HG02938 (cell line): Measurements from ENCODE around the gene FCF1.
"Not testable (repeated sequence)": the region's sequence is repeated elsewhere in the genome, so short reads cannot be mapped to it uniquely, and the experiment has no call there.

ENCODE experiments used
- ATAC-seq: cut with Tn5 transposase; IDR thresholded peaks from one replicate; pipeline ENCODE4 v1.9.1; 2021; ENCODE audit warnings: mild to moderate bottlenecking, moderate library complexity; ENCODE audit not compliant: unreplicated experiment

FCF1 gene

GRCh38 chr14:74698465-74698864 is 14.5 kb upstream of the FCF1 start:
- ATAC-seq: no peak

- ATAC-seq: no peak
Observed at GRCh38 chr14:74702293-74702692, 10.7 kb upstream of the FCF1 start.

GRCh38 chr14:74703043-74703442 is 9.9 kb upstream of the FCF1 start:
- ATAC-seq: no peak

- ATAC-seq: no peak
Observed at GRCh38 chr14:74704656-74705055, 8.3 kb upstream of the FCF1 start.

DNA sequence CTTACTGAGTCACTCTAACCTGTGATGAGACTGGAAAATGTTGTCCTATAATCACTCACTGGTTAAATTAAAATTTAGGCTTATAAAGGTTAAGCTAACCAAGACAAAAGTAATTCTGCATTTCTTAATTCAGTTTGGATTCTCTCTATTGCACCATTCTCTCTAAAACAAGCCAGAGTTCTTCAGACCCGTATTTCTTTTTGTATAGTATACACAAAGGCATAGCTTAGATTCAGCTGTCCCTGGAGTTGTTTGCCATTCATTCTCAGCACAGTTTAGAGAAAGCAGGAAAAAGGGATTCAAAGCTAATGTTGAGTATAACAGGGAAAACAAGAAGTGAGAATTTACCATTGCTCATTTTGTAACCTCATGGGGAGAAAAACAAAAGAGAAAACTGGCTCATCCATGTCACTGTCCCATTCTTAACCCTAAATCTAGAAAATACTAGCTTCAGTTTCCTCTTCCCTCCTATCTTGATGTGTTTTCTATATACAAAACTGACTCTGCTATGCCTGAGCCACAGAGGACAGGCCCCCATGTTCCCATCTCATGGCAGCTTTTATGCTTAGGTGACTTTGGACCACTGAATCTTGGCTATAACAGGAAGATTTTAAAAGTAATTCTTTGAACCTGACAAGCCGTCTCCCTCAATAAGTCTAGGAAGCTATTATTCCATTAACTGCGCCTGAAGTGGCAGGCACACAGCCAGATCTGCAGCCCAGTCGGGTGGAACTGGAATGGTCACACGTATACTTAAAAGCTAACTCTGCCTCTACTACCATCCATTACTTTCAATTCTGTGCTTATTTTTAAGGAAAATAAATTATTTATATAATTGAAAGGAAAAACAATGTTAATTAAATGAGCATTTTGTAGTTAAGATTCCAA is 7.1 kb upstream of the FCF1 start:
- ATAC-seq: no peak

DNA sequence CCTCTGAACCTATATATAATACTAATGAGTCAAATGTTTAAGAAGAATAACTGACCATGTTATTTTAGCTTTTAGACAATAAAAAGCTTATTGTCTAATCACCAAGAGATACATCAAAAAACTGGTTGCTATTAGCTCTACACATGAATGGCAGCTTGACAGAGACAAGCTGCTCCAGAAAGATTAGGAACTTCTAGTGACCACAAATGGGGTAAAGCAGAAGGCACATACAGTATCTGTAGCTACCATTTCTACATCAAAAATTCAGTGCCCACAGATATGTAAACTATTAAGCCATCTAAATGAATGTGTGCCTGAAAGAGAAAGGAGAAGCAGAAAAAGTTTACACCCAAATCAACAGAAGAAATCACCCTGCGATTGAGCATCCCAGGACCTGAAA is 2.5 kb upstream of the FCF1 start:
- no peak for ATAC-seq

DNA sequence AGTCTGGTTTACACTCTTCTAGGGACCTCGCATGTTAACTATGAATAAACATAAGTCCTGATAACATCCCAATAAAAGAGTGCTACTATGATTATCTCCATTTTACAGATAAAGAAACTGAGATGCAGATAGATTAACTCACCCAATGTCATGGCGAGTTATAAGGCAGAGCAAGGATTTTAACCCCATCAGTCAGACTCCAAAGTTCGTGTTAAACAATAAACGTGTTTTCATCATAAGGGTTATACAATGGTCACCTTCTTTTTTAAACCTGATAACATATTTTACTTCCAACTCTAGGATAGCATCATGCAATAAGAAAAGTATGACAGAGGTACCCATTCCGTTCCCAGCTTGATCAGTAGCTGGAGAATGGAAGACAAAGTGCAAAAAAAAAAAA is 1.3 kb upstream of the FCF1 start:
- no peak for ATAC-seq

DNA sequence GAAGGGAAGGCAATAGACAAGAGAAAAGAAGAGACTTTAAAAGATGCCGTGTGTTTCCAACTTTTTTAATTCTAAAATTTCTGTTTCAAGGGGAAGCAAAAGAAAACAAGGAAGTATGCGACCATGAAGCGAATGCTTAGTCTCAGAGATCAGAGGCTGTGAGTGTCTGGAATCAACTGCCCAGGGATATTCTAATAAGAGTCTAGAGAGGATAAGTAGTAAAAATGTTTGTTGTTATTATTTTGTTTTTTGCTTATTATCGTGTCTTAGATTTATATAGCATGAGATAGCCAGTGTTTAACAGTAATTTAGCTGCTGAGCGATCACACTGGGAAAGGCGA is 421 bp downstream of the FCF1 start:
- ATAC-seq: no peak

DNA sequence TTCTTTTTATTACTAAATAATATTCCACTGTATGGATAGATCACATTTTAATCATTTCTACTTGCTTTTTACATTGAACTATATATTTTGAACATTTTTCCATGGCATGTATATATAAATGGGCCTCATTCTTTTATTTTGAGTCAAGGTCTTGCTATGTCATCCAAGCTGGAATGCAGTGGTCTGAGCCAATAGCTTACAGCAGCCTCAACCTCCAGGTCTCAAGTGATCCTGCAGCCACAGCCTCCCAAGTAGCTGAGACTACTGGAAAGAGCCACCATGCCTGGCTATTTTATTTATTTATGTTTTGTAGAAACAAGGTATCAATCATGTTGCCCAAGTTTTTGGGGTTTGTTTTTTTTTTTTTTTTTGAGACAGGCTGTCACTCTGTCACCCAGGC is 7.6 kb downstream of the FCF1 start:
- no peak for ATAC-seq

DNA sequence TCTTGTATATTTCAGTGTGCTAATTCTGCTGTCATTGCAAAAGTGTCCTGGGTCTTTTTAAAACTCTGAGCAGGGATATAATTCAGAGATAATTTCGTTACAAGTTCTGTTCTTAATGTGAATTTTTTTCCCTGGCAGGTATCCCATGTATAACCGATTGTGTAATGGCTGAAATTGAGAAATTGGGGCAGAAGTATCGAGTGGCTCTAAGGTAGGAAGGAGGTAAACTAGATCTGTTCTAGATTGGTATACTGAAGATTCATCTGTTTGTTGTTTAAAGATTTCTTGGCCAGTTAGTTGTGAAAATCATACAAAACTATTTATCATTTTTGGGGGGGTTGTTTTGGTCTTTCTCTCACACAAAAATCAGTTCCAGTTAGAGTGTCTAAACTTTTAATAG is 10.2 kb downstream of the FCF1 start:
- ATAC-seq: no peak

DNA sequence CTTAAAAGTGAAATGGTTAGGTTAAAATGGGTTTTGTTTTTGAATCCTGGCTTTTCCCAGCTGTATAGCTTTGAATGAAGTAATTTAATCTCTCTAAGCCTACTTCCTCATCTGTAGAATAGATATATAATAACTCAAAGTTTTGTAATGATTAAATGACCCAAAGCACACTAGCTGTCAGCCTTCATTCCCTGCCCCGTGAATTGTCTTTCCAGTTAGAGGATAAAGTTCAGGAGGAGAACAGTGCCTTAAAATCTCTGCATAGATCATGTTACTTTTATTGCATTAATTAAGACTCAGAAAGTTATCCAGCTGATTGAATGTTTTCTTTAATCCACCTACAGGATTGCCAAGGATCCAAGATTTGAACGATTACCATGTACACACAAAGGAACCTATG is 19.4 kb downstream of the FCF1 start:
- no peak for ATAC-seq

DNA sequence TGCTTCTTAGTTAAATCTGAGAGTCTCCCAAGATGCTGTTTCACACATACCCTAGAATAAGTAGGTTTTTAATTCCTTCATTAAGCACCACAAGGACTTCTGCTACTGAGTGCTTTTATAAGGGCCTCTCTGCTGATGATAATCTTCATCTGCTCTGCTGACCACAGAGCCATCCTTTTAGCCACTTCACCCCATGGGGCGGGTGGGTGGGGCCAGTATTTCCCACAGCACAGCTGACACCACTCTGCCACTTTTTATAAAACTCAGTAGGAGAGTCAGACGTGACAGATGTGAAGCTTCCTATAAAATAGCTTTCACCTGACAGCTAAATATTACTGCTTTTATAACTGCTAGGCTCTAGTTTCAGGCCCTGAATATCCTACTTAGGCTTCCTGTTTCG is 20.3 kb downstream of the FCF1 start:
- no peak for ATAC-seq

- ATAC-seq: no peak
Observed at GRCh38 chr14:74735125-74735524, 22.2 kb downstream of the FCF1 start.

DNA sequence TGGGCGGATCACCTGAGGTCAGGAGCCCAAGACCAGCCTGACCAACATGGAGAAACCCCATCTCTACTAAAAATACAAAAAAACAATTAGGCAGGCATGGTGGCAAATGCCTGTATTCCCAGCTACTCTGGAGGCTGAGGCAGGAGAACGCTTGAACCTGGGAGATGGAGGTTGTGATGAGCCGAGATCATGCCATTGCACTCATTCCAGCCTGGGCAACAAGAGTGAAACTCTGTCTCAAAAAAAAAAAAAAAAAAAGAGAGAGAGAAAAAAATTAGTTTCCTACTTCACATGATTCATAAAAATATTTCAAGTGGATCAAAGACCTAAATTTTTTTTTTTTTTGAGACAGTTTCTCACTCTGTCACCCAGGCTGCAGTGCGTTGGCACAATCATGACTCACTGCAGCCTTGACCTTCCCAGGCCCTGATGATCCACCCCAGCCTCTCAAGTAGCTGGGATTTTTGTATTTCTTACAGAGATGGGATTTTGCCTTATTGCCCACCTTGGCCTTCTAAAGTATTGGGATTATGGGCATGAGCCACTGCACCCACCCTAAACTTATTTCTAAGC is 24.9 kb downstream of the FCF1 start:
- ATAC-seq: no peak

GRCh38 chr14:74739293-74740030 is 26.5 kb downstream of the FCF1 start:
- ATAC-seq: no peak

DNA sequence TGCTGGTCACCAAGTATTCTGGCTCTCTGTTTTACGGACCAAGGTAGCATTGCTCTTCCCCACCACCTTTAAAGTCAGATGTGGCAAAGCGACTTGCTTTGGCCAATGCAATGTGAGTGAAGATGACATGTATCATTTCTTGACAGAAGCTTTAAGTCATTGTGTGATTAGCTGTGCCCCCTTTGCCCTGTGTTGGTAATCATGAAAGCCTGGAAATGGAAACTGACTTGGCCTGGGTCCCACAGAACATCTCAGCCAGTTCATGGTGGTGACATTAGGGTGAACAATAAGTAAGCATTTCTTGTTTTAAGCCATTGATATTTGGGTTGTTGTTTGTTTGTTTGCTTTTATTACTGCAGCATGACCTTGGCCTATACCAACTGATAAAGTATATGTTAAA is 34.3 kb downstream of the FCF1 start:
- ATAC-seq: no peak

DNA sequence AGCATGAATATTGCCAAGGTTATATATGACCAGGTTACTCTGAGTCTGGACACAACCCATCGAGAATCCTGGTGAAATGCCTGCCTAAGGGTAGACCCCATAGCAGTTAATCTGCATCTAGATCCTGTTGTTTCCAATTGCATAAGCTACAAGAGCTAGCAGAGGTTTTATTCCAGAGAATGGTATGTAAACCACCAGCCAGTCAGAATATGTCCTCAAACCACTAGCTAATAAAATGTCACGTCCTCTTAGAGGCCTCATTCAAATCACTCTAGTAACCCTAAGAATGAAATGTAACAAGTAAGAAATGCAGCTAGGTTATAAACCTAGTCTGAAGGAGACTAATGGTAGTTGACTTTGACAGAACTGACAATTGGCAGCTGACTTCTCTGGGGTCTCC is 41.2 kb downstream of the FCF1 start:
- ATAC-seq: no peak

DNA sequence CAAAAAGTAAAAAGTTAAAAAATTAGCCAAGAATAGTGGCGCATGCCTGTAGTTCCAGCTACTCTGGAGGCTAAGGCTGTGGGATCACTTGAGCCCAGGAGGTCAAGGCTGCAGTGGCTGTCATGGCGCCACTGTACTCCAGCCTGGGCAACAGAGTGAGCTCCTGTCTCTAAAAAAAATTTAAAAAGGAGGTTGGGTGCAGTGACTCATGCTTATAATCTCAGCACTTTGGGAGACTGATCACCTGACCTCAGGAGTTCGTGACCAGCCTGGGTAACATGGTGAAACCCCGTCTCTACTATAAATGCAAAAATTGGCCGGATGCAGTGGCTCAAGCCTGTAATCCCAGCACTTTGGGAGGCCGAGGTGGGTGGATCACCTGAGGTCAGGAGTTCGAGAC is 42.0 kb downstream of the FCF1 start:
- no peak for ATAC-seq

- ATAC-seq: no peak
Observed at GRCh38 chr14:74756326-74756725, 43.4 kb downstream of the FCF1 start.

GRCh38 chr14:74758505-74758904 is 45.6 kb downstream of the FCF1 start:
- ATAC-seq: not testable (repeated sequence)

DNA sequence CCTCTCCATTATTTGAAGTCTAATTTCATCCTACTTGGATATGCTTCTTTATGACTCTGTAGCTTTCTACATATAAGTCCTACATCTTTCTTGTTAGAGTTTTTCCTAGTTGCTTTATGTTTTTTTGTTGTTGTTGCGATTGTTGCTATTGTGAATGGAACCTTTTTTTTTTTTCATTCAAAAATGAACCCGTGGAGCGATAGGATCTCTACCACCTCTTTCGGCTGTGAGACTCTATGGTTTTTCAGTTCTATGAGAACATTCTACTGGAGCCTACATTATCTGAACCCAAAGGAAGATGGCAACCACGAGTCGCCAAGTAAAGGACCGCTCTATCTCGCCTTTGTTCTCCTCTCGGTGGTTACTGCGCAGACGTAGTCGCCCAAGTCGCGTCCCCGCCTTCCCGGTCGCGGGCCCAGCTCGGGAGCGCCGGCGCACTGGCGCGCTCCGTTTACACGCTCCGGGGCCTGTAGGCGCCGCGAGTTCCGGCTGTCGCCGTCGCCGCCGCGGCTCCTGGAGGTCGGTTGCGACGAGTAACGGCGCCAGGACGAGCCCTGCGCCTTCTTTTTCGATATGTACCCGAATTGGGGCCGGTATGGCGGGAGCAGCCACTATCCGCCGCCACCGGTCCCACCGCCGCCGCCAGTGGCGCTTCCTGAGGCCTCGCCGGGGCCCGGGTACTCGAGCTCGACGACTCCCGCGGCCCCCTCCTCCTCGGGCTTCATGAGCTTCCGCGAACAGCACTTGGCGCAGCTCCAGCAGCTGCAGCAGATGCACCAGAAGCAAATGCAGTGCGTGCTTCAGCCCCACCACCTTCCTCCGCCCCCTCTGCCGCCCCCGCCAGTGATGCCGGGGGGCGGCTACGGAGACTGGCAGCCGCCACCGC is 50.2 kb downstream of the FCF1 start, which contains the start of gene YLPM1:
Gene YLPM1, plus strand, starts transcription at position 400 of the 886 bp plus-strand sequence. Its CDS starts 174 bp downstream, at position 574.
- ATAC-seq: peak; percentile 92
